ENCODE results near the gene TPCN2. TPM values are rescaled to one million over a fixed set of nuclear protein-coding genes. Genes with fewer than 3 reads are reported as not detected.

TPCN2 gene
- total RNA-seq, 1 experiment from 2014 or later, result 63.6 TPM

GRCh38 chr11:69114362-69114761 lies 65.6 kb downstream of the TPCN2 start:
- Mint-ChIP-seq H3K36me3 (ENCODE audit: insufficient read depth, unreplicated experiment) (no peaks in the 10 kb centered on the region), H3K9me3 (ENCODE audit: unreplicated experiment) (peaks cover 21% of the 10 kb centered on the region), H3K27ac (ENCODE audit: unreplicated experiment) (peak overlapping the region; percentile 61), H3K4me3 (ENCODE audit: unreplicated experiment) (no peak overlapping the region), H3K4me1 (ENCODE audit: low read depth, unreplicated experiment) (peaks cover 34% of the 10 kb centered on the region), H3K27me3 (ENCODE audit: insufficient read depth, unreplicated experiment) (no peaks in the 10 kb centered on the region)
- intact Hi-C loops (cut with micrococcal nuclease; ENCODE audit: unreplicated experiment), result no loop called here
- no peak for TF ChIP-seq CTCF (IDR thresholded peaks at IDR 0.05; ENCODE audit: insufficient read depth in 1 of 2, low read depth in 1 of 2, low read length in 1 of 2, severe bottlenecking in 1 of 2, unreplicated experiment in 1 of 2)
- ChIA-PET POLR2A (interaction anchor here (0.6 kb wide), 1 partner anchor 561 kb away, joined by 3 read pairs; the partner anchor contains the start of gene LTO1), CTCF (interaction anchor here (0.8 to 4.7 kb wide), 4 partner anchors 8 to 17 kb away, joined by 3 to 30 read pairs (median 6); no protein-coding TSS in a partner anchor)
- no peak for DNase-seq
- Histone ChIP-seq H3K27me3 (replicated peaks; ENCODE audit: control insufficient read depth, insufficient read depth, low read length) (no peaks in the 10 kb centered on the region), H3K36me3 (ENCODE audit: control insufficient read depth, insufficient read depth, low read length) (no peaks in the 10 kb centered on the region; the same call in none of the 2 replicates), H3K4me1 (peaks cover 47% of the 10 kb centered on the region), H3K4me3 (ENCODE audit: low read depth, low read length) (no peak overlapping the region), H3K9me3 (peaks cover 2% of the 10 kb centered on the region; the same call in 1 of the 2 replicates)
- TSS peak; percentile 58 for BruUV-seq (replicated peaks)

GRCh38 chr11:69114811-69115523 lies 66.2 kb downstream of the TPCN2 start:
- Histone ChIP-seq H3K4me3 (ENCODE audit: low read depth, low read length) (no peak overlapping the region), H3K4me1 (peaks cover 47% of the 10 kb centered on the region), H3K9me3 (peaks cover 4% of the 10 kb centered on the region; the same call in 1 of the 2 replicates), H3K36me3 (ENCODE audit: control insufficient read depth, insufficient read depth, low read length) (no peaks in the 10 kb centered on the region; the same call in none of the 2 replicates), H3K27me3 (replicated peaks; ENCODE audit: control insufficient read depth, insufficient read depth, low read length) (no peaks in the 10 kb centered on the region)
- H3K4me3 Mint-ChIP-seq (ENCODE audit: unreplicated experiment), result peak overlapping the region; percentile 42
- intact Hi-C loops (cut with micrococcal nuclease; ENCODE audit: unreplicated experiment), result no loop called here
- peak overlapping the region; percentile 61 for H3K27ac Mint-ChIP-seq (ENCODE audit: unreplicated experiment)
- H3K4me1 Mint-ChIP-seq (ENCODE audit: low read depth, unreplicated experiment), result peaks cover 34% of the 10 kb centered on the region
- TF ChIP-seq CTCF (IDR thresholded peaks at IDR 0.05; ENCODE audit: insufficient read depth in 1 of 2, low read depth in 1 of 2, low read length in 1 of 2, severe bottlenecking in 1 of 2, unreplicated experiment in 1 of 2), result no peak
- CTCF ChIA-PET, result interaction anchor here (0.6 to 4.7 kb wide), 9 partner anchors 8 to 328 kb away, joined by 3 to 30 read pairs (median 5); no protein-coding TSS in a partner anchor
- BruUV-seq (replicated peaks), result no TSS peak
- H3K27me3 Mint-ChIP-seq (ENCODE audit: insufficient read depth, unreplicated experiment), result no peaks in the 10 kb centered on the region
- no peaks in the 10 kb centered on the region for H3K36me3 Mint-ChIP-seq (ENCODE audit: insufficient read depth, unreplicated experiment)
- peak; percentile 71 to 84 for DNase-seq
- H3K9me3 Mint-ChIP-seq (ENCODE audit: unreplicated experiment), result peaks cover 20% of the 10 kb centered on the region
- POLR2A ChIA-PET, result interaction anchor here (0.6 to 0.9 kb wide), 4 partner anchors 8 to 560 kb away, joined by 3 to 5 read pairs (median 4); partner anchors contain the start of gene LTO1

Measured in Caco-2 (cell line).